Natural killer cell treated with Interleukin-12 subunit alpha and Interleukin-12 subunit beta and Interleukin-15 and Interleukin-18, amount 100 ng/mL, for 72 hours (primary cell): ENCODE data around the gene UBXN1. TPM values are rescaled to one million over a fixed set of nuclear protein-coding genes. Genes with fewer than 3 reads are reported as not detected.
"Not testable (repeated sequence)": the region's sequence is repeated elsewhere in the genome, so short reads cannot be mapped to it uniquely, and the experiment has no call there.

Experiments used
- ATAC-seq, 2 donors: fragments of 150-1000 bp; cut with Tn5 transposase in 1 of 2; sonication (Bioruptor Pico), chemical (Tn5 transposase) in 1 of 2; 2 replicates each; pipeline ENCODE4 v1.10.0; 2021
- DNase-seq: peaks from one replicate; pipeline ENCODE4 v3.0.0; 2022; ENCODE audit warnings: low spot score
- H3K27ac Mint-ChIP-seq, 2 donors: 1 replicate in 1 of 2; 2 replicates in 1 of 2; pipeline ENCODE4 v1.8.0; 2022; ENCODE audit warnings: mixed read lengths in 2 of 2, mild to moderate bottlenecking in 1 of 2, moderate library complexity in 1 of 2
- H3K27me3 Mint-ChIP-seq, 2 donors: 1 replicate in 1 of 2; 2 replicates in 1 of 2; pipeline ENCODE4 v1.8.0; 2022; ENCODE audit warnings: mixed read lengths in 2 of 2
- H3K36me3 Mint-ChIP-seq: one replicate; pipeline ENCODE4 v1.8.0; 2022; ENCODE audit warnings: mixed read lengths
- H3K4me1 Mint-ChIP-seq, 2 donors: 1 replicate in 1 of 2; 2 replicates in 1 of 2; pipeline ENCODE4 v1.8.0; 2022; ENCODE audit warnings: low read depth in 2 of 2, mixed read lengths in 2 of 2, mild to moderate bottlenecking in 1 of 2
- H3K4me3 Mint-ChIP-seq: one replicate; pipeline ENCODE4 v1.8.0; 2022; ENCODE audit warnings: mixed read lengths
- H3K9me3 Mint-ChIP-seq: 2 replicates; pipeline ENCODE4 v1.8.0; 2022; ENCODE audit warnings: mixed read lengths
- total RNA-seq, 2 donors: library from RNA; stranded (reverse); gene quantifications; one replicate each; pipeline ENCODE4 v1.2.3, GENCODE V29; 2022

UBXN1 gene
- total RNA-seq, 2 donors from 2014 or later = 91.1 to 124 TPM

- DNase-seq (no peak), ATAC-seq (peak in 1 of 2 donors; percentile 31)
- Mint-ChIP-seq H3K4me1 (peaks cover 19 to 21% of the 10 kb centered on the region in 2 donors), H3K36me3 (peaks cover 5% of the 10 kb centered on the region), H3K27ac (peak overlapping the region; percentile 98 to 100), H3K27me3 (no peaks in the 10 kb centered on the region), H3K9me3 (no peaks in the 10 kb centered on the region), H3K4me3 (peak overlapping the region; percentile 99)
These were observed 26.5 kb downstream of the UBXN1 start for GRCh38 chr11:62652161-62653006.

- peak; percentile 44 for DNase-seq
- ATAC-seq, H3K4me3 Mint-ChIP-seq, H3K27me3 Mint-ChIP-seq, H3K36me3 Mint-ChIP-seq, H3K9me3 Mint-ChIP-seq: not testable (repeated sequence)
- Mint-ChIP-seq H3K4me1 (peaks cover 30 to 33% of the 10 kb centered on the region in 2 donors), H3K27ac (peak overlapping the region in 1 of 2 donors; percentile 60)
These were observed 28.6 kb downstream of the UBXN1 start for GRCh38 chr11:62650283-62650682.

GRCh38 chr11:62649486-62649885 lies 29.4 kb downstream of the UBXN1 start:
- Mint-ChIP-seq H3K9me3 (no peaks in the 10 kb centered on the region), H3K4me1 (peaks cover 30 to 36% of the 10 kb centered on the region in 2 donors), H3K4me3 (no peak overlapping the region), H3K27me3 (no peaks in the 10 kb centered on the region), H3K36me3 (peaks cover 5% of the 10 kb centered on the region), H3K27ac (no peak overlapping the region)
- no peak for ATAC-seq
- DNase-seq = no peak

- peaks cover 30 to 33% of the 10 kb centered on the region in 2 donors for H3K4me1 Mint-ChIP-seq
- no peak overlapping the region for H3K27ac Mint-ChIP-seq
- DNase-seq = no peak
- ATAC-seq = no peak
- no peaks in the 10 kb centered on the region for H3K9me3 Mint-ChIP-seq
- no peak overlapping the region for H3K4me3 Mint-ChIP-seq
- peaks cover 5% of the 10 kb centered on the region for H3K36me3 Mint-ChIP-seq
- H3K27me3 Mint-ChIP-seq = no peaks in the 10 kb centered on the region
These were observed 29.9 kb downstream of the UBXN1 start for GRCh38 chr11:62648967-62649364.

GRCh38 chr11:62648185-62648966 lies 30.5 kb downstream of the UBXN1 start:
- Mint-ChIP-seq H3K4me3 (no peak overlapping the region), H3K9me3 (no peaks in the 10 kb centered on the region), H3K4me1 (peaks cover 25 to 30% of the 10 kb centered on the region in 2 donors), H3K27ac (no peak overlapping the region), H3K27me3 (no peaks in the 10 kb centered on the region), H3K36me3 (peaks cover 5% of the 10 kb centered on the region)
- ATAC-seq (no peak), DNase-seq (no peak)

GRCh38 chr11:62647609-62648005 lies 31.3 kb downstream of the UBXN1 start:
- Mint-ChIP-seq H3K27ac (no peak overlapping the region), H3K4me1 (peaks cover 21 to 27% of the 10 kb centered on the region in 2 donors), H3K36me3 (peaks cover 5% of the 10 kb centered on the region), H3K27me3 (no peaks in the 10 kb centered on the region), H3K4me3 (no peak overlapping the region), H3K9me3 (no peaks in the 10 kb centered on the region)
- no peak for ATAC-seq
- no peak for DNase-seq

GRCh38 chr11:62646825-62647608 lies 31.9 kb downstream of the UBXN1 start:
- Mint-ChIP-seq H3K27ac (peak overlapping the region; percentile 88 to 97), H3K36me3 (no peaks in the 10 kb centered on the region), H3K4me1 (peaks cover 15 to 22% of the 10 kb centered on the region in 2 donors), H3K9me3 (no peaks in the 10 kb centered on the region), H3K27me3 (no peaks in the 10 kb centered on the region), H3K4me3 (peak overlapping the region; percentile 97)
- ATAC-seq = no peak
- no peak for DNase-seq

GRCh38 chr11:62645946-62646824 lies 32.7 kb downstream of the UBXN1 start, which contains the start of gene GANAB:
Gene GANAB (minus strand): TSS chr11:62646613. CDS start chr11:62646599, 14 bp downstream.
- Mint-ChIP-seq H3K4me1 (peaks cover 11 to 20% of the 10 kb centered on the region in 2 donors), H3K9me3 (no peaks in the 10 kb centered on the region)

GRCh38 chr11:62645671-62645945 lies 33.3 kb downstream of the UBXN1 start:
- no peaks in the 10 kb centered on the region for H3K36me3 Mint-ChIP-seq
- no peaks in the 10 kb centered on the region for H3K9me3 Mint-ChIP-seq
- no peak for DNase-seq
- H3K4me1 Mint-ChIP-seq = peaks cover 15 to 22% of the 10 kb centered on the region in 2 donors
- H3K4me3 Mint-ChIP-seq = peak overlapping the region; percentile 97
- no peak for ATAC-seq
- no peaks in the 10 kb centered on the region for H3K27me3 Mint-ChIP-seq
- H3K27ac Mint-ChIP-seq = peak overlapping the region; percentile 88 to 97

More at GRCh38 chr11:62645946-62646824, 32.7 kb downstream of the UBXN1 start, which contains the start of gene GANAB:
- Mint-ChIP-seq H3K36me3 (no peaks in the 10 kb centered on the region), H3K27me3 (no peaks in the 10 kb centered on the region), H3K27ac (peak within 1 kb of the TSS; percentile 88 to 97), H3K4me3 (peak within 1 kb of the TSS; percentile 97)
- ATAC-seq = peak; percentile 99
- peak; percentile 99 for DNase-seq

GRCh38 chr11:62644220-62644619 lies 34.7 kb downstream of the UBXN1 start:
- peak overlapping the region; percentile 88 to 97 for H3K27ac Mint-ChIP-seq
- peaks cover 6% of the 10 kb centered on the region for H3K36me3 Mint-ChIP-seq
- H3K27me3 Mint-ChIP-seq = no peaks in the 10 kb centered on the region
- H3K4me1 Mint-ChIP-seq = peaks cover 22 to 27% of the 10 kb centered on the region in 2 donors
- no peaks in the 10 kb centered on the region for H3K9me3 Mint-ChIP-seq
- DNase-seq (no peak), ATAC-seq (no peak)
- peak overlapping the region; percentile 25 for H3K4me3 Mint-ChIP-seq

GRCh38 chr11:62632492-62632891 lies 46.4 kb downstream of the UBXN1 start:
- no peak for DNase-seq
- Mint-ChIP-seq H3K9me3 (no peaks in the 10 kb centered on the region), H3K4me1 (peaks cover 9 to 17% of the 10 kb centered on the region in 2 donors), H3K4me3 (no peak overlapping the region), H3K36me3 (peaks cover 38% of the 10 kb centered on the region), H3K27ac (peak overlapping the region in 1 of 2 donors; percentile 80), H3K27me3 (no peaks in the 10 kb centered on the region)
- no peak for ATAC-seq

- H3K36me3 Mint-ChIP-seq = peaks cover 30% of the 10 kb centered on the region
- ATAC-seq = no peak
- no peak overlapping the region for H3K4me3 Mint-ChIP-seq
- no peaks in the 10 kb centered on the region for H3K9me3 Mint-ChIP-seq
- DNase-seq = no peak
- H3K4me1 Mint-ChIP-seq = peaks cover 0 to 10% of the 10 kb centered on the region in 2 donors
- H3K27me3 Mint-ChIP-seq = no peaks in the 10 kb centered on the region
- H3K27ac Mint-ChIP-seq = peak overlapping the region in 1 of 2 donors; percentile 43
These were observed 51.2 kb downstream of the UBXN1 start for GRCh38 chr11:62627713-62628112.
